GM12891 (cell line): ENCODE data around the gene POU2F2.
"Not testable (repeated sequence)": the region's sequence is repeated elsewhere in the genome, so short reads cannot be mapped to it uniquely, and the experiment has no call there.

Experiments used
- DNase-seq: peaks from one replicate; pipeline ENCODE4 v3.0.0; 2011; ENCODE audit warnings: low spot score; ENCODE audit not compliant: insufficient read length
- FAIRE-seq: peaks from 2 replicates; lab custom pipeline; 2011; peaks lifted over from hg19 to GRCh38; lab: Jason Lieb, UNC
- PAX5 ChIP-seq: IDR thresholded peaks from 2 replicates; pipeline ENCODE4 v1.6.1; 2011; ENCODE audit warnings: low read length, moderate library complexity, mild to moderate bottlenecking; ENCODE audit not compliant: insufficient read depth, severe bottlenecking
- POLR2A ChIP-seq: IDR thresholded peaks from 2 replicates; pipeline ENCODE4 v1.6.1; 2011; ENCODE audit warnings: low read depth, low read length, control low read depth
- POLR2AphosphoS5 ChIP-seq: IDR thresholded peaks from 2 replicates; pipeline ENCODE4 v1.6.1; 2011; ENCODE audit warnings: low read depth, low read length, control low read depth
- POU2F2 ChIP-seq: IDR thresholded peaks from 2 replicates; pipeline ENCODE4 v1.6.1; 2011; ENCODE audit warnings: low read depth, mild to moderate bottlenecking, control low read depth, low read length, moderate library complexity
- SPI1 ChIP-seq: IDR thresholded peaks from 2 replicates; pipeline ENCODE4 v1.6.1; 2011; ENCODE audit warnings: low read depth, low read length, control low read depth
- TAF1 ChIP-seq: IDR thresholded peaks from 2 replicates; pipeline ENCODE4 v1.6.1; 2011; ENCODE audit warnings: low read depth, low read length, control low read depth

Gene POU2F2

DNA sequence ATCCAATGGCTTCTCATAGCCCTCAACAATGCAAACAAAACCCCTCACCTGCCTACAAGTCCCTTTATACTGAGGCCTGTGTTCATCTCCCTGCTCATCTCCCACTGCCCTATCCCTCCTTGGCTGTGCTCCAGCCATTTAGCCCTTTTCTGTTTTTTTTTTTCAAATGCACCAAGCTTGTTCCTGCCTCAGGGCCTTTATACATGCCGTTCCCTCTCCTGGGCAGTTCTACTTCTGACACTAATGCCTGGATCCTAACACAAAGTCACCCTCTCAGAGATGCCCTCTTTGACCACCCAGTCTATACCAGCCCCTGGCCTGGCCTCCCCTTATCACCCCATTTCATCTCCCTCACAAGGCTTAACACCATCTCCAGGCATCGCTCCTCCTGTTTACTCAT is 29.4 kb downstream of the POU2F2 start:
- FAIRE-seq (no peak), DNase-seq (no peak)

DNA sequence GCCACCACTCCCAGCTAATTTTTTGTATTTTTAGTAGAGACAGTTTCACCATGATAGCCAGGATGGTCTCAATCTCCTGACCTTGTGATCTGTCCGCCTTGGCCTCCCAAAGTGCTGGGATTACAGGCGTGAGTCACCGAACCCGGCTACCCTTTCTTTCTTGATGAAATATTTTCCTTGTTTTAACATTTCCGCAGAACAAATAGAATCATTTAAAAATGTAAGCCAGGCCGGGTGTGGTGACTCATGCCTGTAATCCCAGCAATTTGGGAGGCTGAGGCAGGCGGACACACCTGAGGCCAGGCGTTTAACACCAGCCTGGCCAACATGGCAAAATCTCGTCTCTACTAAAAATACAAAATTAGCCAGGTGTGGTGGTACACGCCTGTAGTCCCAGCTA is 32.0 kb downstream of the POU2F2 start:
- DNase-seq, FAIRE-seq: not testable (repeated sequence)

More for the DNA sequence above, 29.4 kb downstream of the POU2F2 start:
- TF ChIP-seq PAX5 (no peak), TAF1 (no peak), SPI1 (no peak), POLR2A (no peak), POU2F2 (no peak), POLR2AphosphoS5 (no peak)

DNA sequence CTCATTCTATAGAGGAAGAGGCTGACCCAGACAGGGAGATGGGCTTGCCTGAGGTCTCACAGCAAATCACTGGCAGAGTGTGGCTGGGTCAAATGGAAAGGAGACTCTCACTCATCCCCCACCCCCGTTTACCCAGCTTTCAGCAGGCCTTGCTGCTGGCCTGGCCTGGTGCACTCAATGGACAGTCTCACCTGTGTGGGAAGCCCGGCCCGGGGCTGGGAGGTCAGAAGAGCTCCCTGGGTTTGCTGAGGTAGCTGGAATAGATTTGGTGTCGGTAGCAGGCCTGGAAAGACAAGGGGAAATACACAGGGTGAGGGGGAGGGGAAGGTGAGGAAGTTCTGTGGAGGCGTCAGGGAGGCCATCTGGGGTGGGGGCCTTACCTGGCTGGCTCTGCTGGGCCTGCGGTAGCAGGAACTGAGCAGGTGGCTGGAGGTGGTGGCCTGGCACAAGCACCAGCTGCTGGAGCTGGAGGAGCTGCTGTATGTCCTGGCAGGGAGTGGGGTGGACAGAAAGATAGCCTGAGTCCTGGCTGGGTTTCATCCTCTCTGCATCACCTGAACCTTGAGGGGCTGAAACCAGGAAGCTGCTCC is 32.8 kb downstream of the POU2F2 start:
- TF ChIP-seq SPI1 (no peak), TAF1 (no peak), POLR2A (no peak), PAX5 (no peak), POU2F2 (no peak), POLR2AphosphoS5 (no peak)
- DNase-seq (no peak), FAIRE-seq (no peak)

DNA sequence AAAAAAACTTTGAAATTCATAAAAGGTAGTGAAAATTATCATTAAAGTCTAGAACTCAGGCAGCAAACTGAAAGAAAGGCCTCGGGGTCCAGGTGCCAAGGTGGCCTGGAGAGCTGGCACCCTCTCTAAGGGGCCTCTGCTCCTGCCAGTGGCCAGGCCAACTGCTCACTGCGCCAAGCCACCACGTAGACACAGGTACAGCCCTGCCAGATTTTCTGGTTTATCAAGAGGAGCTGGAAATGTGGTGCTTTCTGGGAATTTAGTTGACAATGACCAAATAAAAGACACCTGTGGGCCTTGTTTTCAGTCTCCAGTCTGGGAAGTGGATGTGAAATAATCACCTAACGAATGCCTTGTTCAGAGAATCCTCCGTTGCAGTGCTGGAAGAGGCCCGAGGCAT is 33.5 kb downstream of the POU2F2 start:
- DNase-seq (no peak), FAIRE-seq (no peak)
- TF ChIP-seq TAF1 (no peak), PAX5 (no peak), POLR2A (no peak), POU2F2 (no peak), POLR2AphosphoS5 (no peak), SPI1 (no peak)

DNA sequence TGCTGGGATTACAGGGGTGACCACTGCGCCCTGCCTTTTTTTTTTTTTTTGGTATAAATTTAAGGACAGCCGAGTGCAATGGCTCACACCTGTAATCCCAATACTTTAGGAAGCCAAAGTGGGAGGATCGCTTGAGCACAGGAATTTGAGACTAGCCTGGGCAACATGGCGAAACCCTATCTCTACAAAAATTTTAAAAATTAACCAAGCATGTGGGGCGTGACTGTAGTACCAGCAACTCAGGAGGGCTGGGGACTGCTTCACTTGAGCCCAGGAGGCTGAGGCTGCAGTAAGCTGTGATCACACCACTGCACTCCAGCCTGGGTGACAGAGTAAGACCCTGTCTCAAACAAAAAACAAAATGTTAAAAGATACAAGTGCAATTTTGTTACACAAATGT is 34.8 kb downstream of the POU2F2 start:
- no peak for DNase-seq
- FAIRE-seq, result no peak
- no peak for TF ChIP-seq SPI1
- no peak for TF ChIP-seq POLR2A
- no peak for TF ChIP-seq TAF1
- TF ChIP-seq POU2F2, result no peak
- TF ChIP-seq PAX5, result no peak
- no peak for TF ChIP-seq POLR2AphosphoS5

DNA sequence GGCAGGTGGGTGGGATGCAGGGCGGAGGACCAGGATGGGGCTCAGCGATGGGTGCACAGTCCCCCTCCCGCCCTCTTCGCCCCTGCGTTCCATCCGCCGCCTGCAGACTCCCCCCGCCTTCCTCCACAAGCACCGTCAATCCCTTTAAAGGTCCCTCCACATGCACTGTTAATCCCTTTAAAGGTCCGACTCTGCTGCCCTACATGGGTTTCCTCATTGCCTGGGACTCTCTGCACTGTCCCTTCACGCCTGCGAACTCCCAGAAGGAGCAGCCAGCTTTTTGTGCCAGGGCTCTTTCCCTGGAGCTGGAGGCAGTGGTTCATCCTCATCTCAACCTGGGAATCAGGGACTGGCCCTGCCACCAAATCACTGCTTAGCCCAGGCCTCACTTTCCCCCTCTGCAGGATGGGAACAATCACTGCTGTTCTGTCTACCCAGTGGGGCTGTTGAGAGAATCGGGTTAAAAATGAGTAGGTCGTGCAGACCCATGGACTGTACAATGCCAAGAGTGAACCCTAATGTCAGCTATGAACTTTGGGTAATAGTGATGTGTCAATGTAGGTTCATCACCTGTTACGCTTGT is 35.9 kb downstream of the POU2F2 start:
- FAIRE-seq (no peak), DNase-seq (no peak)
- no peak for TF ChIP-seq POLR2AphosphoS5
- no peak for TF ChIP-seq SPI1
- TF ChIP-seq PAX5, result no peak
- no peak for TF ChIP-seq POU2F2
- no peak for TF ChIP-seq TAF1
- no peak for TF ChIP-seq POLR2A

DNA sequence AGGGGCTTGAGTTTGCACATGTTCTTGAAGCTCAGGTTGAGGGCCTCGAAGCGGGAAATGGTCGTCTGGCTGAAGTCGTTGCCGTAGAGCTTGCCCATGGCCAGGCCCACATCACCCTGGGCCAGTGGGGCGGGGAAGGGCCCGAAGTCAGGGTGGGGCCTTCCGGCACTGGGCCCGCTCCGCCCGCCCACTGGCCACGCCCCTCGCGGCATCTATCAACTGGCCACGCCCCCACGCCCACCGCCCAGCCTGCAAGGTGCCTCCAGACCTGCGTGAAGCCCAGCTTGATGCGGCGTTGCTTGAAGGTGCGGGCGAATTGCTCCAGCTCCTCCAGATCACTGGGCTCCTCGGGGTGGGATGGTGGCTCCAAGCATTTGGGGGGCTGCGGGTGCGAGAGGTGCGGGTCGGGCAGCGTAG is 36.4 kb downstream of the POU2F2 start:
- DNase-seq, result no peak
- FAIRE-seq, result no peak
- no peak for TF ChIP-seq POLR2A
- TF ChIP-seq POLR2AphosphoS5, result no peak

DNA sequence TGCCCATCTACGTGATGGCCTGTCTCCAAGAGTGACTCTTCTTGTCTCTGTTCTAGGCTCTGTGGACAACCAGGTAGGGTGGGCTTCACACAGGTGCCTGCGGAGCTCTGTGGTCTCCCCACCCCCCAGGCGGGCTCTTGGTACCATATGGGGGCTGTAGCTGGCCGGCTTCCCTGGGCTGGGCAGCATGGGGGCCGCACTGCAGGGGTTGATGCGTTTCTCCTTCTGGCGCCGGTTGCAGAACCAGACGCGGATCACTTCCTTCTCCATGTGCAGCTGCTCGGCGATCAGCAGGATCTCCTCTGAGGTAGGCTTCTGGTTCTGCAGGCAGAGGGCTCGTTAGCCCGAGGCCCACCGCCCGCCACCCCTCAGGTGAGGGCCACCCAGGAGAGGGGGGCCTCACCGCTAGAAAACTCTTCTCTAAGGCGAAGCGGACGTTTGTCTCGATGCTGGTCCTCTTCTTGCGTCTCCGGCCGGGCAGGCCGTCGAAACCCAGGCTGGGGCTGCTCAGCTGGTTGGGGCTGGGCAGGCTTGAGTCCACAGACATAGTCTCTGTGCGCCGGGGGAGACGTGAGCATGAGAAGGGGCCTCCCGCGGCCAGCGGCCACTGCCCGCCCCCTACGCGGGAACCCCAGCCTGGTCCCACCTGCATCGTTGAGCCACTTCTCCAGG is 37.0 kb downstream of the POU2F2 start:
- no peak for TF ChIP-seq SPI1
- TF ChIP-seq POLR2AphosphoS5, result no peak
- no peak for TF ChIP-seq PAX5
- no peak for TF ChIP-seq TAF1
- no peak for TF ChIP-seq POLR2A
- TF ChIP-seq POU2F2, result no peak
- no peak for FAIRE-seq
- no peak for DNase-seq

DNA sequence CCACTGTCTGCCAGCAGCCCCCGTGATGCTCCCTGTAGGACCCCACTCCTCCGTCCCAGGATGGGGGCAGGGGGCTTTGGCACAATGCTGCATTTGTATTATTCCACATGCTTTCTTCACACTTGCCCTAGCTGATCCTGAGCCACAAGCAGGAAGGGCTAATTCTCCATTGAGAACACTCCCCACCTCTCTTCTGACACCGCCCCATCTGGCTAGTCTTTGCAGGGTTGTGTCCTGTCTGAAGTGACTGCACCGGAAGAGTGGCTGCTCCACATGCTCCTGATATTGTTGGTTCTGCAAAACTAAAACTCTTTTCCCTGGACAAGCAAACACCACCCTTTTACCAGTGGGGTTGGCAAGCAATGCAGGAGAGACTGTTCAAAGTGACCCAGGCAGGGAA is 38.3 kb downstream of the POU2F2 start:
- peak; percentile 47 for FAIRE-seq
- no peak for DNase-seq
- TF ChIP-seq POLR2A (no peak), SPI1 (no peak), PAX5 (no peak), POU2F2 (no peak), POLR2AphosphoS5 (no peak), TAF1 (no peak)
